NCI-H2171 treated with DMSO at 0.1 percent for 48 hours (cell line): ENCODE results near the gene LTC4S.
"Not testable (repeated sequence)": the region's sequence is repeated elsewhere in the genome, so short reads cannot be mapped to it uniquely, and the experiment has no call there.

ENCODE experiments used
- DNase-seq: peaks from one replicate; lab custom pipeline; 2025; lab: John Stamatoyannopoulos, UW

The LTC4S gene

DNA sequence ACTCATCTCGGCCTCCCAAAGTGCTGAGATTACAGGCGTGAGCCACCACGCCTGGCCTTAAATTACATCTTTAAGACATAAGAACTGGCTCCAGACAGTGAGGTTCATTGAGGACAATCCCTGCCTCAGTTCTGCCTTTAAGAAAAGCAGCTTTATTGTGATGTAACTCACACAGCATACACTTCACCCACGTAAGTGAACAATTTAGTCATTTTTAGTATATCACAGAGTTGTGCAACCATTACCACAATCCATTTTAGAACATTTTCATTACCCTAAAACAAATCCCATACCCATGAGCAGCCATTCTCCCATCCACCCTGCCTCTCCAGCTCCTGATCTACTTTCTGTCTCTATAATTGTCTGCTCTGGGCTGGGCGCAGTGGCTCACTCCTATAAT lies 24.0 kb upstream of the LTC4S start:
- DNase-seq: no peak

GRCh38 chr5:179771311-179771895 lies 22.4 kb upstream of the LTC4S start:
- no peak for DNase-seq

- no peak for DNase-seq
Measured at GRCh38 chr5:179772351-179772750, 21.4 kb upstream of the LTC4S start.

DNA sequence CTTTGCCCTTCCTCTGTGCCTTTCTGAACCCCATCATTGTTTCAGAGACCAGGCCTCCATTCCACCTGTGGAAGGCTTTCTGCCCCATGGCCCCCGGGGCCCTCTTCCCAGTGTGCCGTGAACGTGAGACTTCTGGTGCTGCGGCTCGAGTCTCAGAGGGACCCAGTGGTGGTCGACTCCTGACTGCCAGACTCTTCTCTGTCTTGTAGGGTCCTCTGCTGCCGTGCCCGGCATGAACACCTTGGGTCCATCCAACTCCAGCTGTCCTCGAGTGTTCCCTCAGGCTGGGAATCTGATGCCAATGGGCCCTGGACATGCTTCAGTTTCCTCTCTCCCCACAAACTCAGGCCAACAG lies 20.1 kb upstream of the LTC4S start:
- no peak for DNase-seq

DNA sequence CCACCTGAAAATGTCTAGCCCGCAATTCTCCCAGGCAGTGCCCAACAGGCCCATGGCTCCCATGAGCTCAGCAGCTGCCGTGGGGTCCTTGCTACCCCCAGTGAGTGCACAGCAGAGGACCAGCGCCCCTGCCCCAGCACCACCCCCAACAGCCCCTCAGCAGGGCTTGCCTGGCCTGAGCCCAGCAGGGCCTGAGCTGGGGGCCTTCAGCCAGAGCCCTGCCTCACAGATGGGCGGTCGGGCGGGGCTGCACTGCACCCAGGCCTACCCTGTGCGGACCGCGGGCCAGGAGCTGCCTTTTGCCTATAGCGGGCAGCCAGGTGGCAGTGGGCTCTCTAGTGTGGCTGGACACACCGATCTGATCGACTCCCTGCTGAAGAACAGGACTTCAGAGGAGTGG lies 19.3 kb upstream of the LTC4S start:
- DNase-seq: no peak

- DNase-seq: no peak
Measured at GRCh38 chr5:179776411-179776938, 17.3 kb upstream of the LTC4S start.

DNA sequence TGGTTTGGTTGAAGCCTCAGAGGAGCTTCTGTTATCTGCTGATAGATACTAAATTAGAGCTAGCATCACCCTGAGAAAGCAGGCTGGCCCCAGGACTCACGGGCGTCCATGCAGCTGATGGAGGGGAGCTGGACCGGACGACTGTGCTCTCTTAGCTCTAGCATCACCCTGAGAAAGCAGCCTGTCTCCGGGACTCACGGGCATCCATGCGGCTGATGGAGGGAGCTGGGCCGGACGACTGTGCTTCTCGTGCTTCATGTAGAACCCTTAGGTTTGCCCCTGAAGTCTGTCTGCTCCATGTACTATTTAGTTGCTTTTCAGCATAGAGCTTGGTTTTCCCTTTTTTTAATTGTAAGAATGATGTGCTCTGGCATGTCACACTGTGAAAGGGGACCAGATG lies 16.3 kb upstream of the LTC4S start:
- DNase-seq: no peak

GRCh38 chr5:179777909-179778308 lies 15.9 kb upstream of the LTC4S start:
- no peak for DNase-seq

GRCh38 chr5:179778591-179778990 lies 15.2 kb upstream of the LTC4S start:
- DNase-seq: no peak

DNA sequence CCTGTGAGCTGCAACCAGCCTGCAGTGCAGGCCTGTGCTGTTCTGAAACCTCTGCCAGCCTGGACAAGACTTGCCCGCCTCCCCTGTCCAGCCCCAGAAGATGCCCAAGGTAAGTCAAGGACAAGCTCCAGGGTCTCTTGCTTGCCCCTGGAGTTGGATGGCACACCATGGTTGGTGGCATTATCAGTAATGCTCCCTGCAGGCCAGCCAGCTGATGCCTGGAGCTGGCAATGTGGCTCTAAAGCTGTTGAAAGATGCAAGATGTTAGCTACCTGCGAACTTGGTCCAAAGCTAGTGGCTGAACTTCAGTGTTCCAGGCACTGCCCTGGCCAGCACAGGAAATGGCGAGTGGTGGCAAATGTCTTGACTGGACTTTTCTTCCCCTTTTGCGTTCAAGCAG lies 14.0 kb upstream of the LTC4S start:
- no peak for DNase-seq

DNA sequence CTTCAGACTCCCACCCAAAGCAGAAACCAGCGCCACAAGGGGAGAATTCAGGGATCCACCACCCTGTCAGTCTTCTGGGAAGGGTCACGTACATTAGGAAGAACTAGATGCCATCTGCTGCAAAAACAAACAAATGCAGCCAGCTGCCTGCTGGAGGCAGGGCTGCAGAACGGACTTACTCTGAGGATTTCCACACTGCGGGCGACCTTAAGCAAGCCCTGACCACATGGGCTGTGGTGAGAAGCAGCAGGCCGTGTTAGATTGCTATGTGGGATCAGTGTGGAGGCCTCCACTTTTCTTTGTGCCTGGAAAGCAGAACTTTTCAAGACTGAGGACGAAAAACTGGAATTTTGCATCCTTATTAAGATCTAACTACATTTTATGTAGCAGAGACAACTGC lies 13.4 kb upstream of the LTC4S start:
- DNase-seq: no peak

- no peak for DNase-seq
Measured at GRCh38 chr5:179781846-179782245, 11.9 kb upstream of the LTC4S start.

- DNase-seq: no peak
Measured at GRCh38 chr5:179783128-179783527, 10.7 kb upstream of the LTC4S start.

DNA sequence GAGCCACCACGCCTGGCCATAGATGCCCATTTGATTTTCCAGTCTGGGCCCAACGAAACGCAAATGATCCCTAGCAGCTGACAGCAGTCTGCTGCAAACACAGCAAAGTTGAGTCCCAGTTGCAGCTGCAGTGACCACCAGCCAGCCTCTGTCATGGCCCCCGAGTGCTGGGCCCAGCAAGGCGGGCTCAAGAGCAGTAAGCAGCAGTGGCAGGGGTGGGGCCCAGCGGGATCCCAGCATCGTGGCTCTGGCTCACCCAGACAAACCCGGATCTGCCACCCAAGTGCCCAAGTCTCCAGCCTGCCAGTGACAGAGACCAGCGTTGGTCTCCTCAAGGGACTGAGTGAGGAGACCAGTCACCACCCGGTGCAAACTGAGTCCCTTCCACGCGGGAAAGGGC lies 6.9 kb upstream of the LTC4S start:
- no peak for DNase-seq

- DNase-seq: no peak
Measured at GRCh38 chr5:179788193-179788854, 5.5 kb upstream of the LTC4S start.

DNA sequence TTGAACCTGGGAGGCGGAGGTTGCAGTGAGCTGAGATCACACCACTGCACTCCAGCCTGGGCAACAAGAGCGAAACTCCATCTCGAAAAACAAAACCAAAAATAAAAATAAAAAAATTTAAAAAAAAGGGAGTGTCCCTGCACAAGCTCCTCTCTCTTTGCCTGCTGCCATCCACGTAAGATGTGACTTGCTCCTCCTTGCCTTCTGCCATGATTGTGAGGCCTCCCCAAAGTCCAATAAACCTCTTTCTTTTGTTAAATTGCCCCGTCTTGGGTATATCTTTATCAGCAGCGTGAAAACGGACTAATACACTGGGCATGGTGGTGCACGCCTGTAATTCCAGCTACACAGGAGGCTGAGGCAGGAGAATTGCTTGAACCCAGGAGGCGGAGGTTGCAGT lies 4.5 kb upstream of the LTC4S start:
- DNase-seq: not testable (repeated sequence)

- no peak for DNase-seq
Measured at GRCh38 chr5:179791881-179792611, 1.7 kb upstream of the LTC4S start.

DNA sequence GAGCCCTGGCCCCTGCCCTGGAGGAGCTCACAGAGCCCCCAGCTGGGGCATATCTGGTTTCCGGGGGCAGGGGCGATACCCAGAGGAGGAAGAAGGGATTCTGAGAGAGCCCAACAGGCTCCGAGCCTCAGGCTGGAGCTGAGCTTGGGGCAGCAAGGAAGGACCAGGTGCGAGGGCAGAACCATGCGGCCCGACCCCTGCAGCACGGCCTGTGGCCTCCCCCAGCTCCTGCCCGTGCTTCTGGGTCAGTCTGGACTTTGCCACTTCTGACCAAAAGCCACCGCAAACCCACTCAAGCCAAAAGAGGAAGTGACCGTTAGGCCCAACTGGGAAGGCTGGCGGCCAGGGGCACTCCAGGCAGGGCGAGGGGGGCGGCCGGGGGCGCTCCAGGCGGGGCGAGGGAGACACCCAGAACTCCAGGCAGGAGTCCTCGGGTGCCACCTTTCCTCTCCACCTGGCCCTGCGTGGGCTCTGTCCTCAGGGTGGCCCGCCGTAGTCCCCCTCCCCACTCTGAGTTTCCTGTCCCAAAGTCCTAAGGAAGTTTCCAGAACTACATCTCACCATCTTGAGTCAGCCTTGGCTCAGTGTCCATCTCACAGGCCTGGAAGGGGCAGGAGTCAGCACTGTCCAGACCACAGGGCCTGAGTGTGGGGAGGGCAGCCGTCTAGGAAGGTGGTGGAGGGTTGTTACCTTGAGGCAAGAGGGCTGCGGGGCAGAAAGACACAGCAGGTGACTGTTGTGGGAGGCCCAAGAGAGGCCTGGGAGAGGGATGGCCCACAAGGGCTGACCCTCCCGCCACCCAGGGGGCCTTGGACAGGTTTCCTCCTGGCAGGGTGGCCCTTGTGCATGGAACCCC lies 946 bp upstream of the LTC4S start:
- DNase-seq: no peak

DNA sequence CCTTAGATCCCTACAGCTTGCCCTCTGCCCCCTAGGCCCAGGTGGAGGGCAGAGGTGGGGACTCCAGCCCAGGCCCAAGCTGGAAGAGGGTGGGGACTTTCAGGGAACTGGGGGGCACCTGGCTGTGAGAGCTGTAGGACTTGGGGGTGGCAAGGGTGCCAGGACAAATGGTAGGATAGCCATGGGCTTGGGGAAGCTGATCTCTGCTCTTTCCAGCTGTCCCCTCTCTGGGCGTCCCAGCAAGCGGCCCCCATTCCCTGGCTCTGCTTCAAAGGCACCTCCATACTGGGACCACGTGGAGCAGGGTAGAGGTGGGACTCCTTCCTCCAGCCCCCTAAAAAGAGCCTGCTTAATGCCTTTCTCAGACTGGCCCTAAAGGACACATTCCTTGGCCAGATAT lies 385 bp downstream of the LTC4S start:
- no peak for DNase-seq

DNA sequence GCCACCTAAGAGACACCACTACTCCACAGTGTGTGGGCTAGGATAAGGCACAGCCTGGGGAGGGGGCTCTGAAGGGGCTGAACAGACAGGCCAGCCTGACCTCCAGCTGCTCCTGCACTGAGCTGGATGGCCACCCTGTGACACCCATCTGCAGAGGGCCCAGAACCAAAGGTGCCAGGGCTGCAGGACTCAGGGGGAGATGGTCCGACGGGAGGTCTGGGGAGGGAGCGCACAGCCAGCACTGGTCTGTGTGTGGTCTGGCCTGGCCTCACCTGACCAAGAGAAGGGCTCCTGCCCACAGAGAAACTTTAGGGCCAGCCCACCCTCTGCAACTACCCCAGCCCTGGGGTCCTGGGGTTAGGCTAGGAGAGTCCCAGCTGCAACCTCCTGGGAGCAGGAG lies 789 bp downstream of the LTC4S start:
- no peak for DNase-seq

DNA sequence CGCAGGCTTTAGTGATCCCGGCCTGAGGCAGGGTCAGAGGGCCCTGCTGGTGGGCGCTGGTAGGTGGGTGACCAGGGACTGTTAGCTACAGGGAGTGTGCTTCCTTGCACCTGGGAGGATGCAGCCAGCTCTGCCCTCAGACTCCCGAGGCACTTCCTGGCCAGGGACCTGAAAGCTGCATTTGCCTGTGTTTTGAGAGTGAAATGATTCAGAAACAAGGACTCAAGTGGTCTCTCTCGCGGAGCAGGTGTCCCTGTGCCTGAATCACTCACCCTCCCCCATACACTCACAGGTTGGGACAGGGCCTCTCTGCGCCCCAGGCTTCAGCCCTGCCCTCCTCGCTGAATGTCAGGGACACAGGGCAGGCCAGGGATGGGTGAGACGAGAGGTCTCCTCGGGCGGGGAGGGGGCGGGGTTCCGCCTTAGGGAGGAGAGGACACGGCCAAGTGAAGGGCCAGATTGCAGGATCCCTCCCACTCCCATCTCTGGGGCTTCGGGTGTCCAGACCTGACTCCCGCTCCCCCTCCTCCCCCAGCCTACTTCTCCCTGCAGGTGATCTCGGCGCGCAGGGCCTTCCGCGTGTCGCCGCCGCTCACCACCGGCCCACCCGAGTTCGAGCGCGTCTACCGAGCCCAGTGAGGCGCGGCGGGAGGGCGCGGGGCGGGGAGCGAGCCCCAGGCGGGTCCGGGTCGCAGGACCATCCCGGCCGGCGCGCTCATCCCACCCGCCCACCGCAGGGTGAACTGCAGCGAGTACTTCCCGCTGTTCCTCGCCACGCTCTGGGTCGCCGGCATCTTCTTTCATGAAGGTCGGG lies 1.5 kb downstream of the LTC4S start:
- DNase-seq: peak; percentile 3
